Ovary (tissue), 3 donors: Measurements from ENCODE around the gene TMEM59L.
A peak's percentile ranks its signal among the peaks of the same experiment; 100 is the strongest.

Source experiments
- CTCF ChIP-seq, 3 donors: fragments of 450-650 bp in 2 of 3; fragments of 200-600 bp in 1 of 3; IDR thresholded peaks; one replicate each; pipeline versions ENCODE4 v1.5.1 to v1.8.0; 2016 to 2022; ENCODE audit warnings: antibody characterized with exemption in 3 of 3, mild to moderate bottlenecking in 1 of 3
- POLR2A ChIP-seq: fragments of 450-650 bp; IDR thresholded peaks from one replicate; pipeline ENCODE4 v1.6.1; 2017; ENCODE audit warnings: antibody characterized with exemption, mild to moderate bottlenecking, moderate library complexity
- donor health status: DM: no; HTN: no; CAD: no.

- TF ChIP-seq CTCF (IDR thresholded peaks at IDR 0.05) (peak; percentile 67 to 94 (median 91)), POLR2A (no peak)
These were observed 18.4 kb upstream of the TMEM59L start for GRCh38 chr19:18594096-18594823.
